GM08714 (cell line): Measurements from ENCODE around the gene BRSK2.

Source experiments
- H3K4me3 ChIP-seq: fragments of 200-500 bp; sonication (Bioruptor generic); 2 replicates; pipeline ENCODE4 v1.5.1; 2014; ENCODE audit warnings: mild to moderate bottlenecking, low read length, inconsistent platforms
- ZNF274 ChIP-seq: IDR thresholded peaks from 2 replicates; pipeline ENCODE4 v1.6.1; 2012; ENCODE audit warnings: mild to moderate bottlenecking, low read depth, low read length

The BRSK2 gene

DNA sequence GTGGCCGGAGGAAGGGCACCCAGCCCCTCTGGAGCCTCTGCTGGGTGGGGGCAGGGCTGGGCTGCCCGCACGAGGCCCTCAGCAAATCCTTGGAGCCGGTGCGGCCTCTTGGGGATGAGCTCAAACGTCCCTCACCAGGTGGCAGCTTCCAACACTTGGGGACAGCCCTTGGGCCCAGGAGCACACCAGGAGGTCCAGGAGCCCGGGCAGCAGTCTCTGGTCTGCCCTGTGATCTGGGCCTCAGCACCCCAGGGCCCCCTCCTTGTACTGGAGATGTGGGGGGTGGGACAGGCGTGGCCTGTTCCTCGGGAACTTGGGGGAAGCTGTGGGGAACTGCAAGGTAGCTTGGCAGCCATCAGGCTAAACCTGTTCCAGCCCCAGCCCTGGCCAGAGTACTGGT is 56.9 kb downstream of the BRSK2 start:
- no peak overlapping the region for H3K4me3 ChIP-seq

GRCh38 chr11:1447845-1448825 is 58.4 kb downstream of the BRSK2 start:
- H3K4me3 ChIP-seq = no peak overlapping the region
- no peak for TF ChIP-seq ZNF274

More for the DNA sequence above, 56.9 kb downstream of the BRSK2 start:
- TF ChIP-seq ZNF274 = no peak

- no peak for TF ChIP-seq ZNF274
These were observed 59.1 kb downstream of the BRSK2 start for GRCh38 chr11:1448882-1449281.

DNA sequence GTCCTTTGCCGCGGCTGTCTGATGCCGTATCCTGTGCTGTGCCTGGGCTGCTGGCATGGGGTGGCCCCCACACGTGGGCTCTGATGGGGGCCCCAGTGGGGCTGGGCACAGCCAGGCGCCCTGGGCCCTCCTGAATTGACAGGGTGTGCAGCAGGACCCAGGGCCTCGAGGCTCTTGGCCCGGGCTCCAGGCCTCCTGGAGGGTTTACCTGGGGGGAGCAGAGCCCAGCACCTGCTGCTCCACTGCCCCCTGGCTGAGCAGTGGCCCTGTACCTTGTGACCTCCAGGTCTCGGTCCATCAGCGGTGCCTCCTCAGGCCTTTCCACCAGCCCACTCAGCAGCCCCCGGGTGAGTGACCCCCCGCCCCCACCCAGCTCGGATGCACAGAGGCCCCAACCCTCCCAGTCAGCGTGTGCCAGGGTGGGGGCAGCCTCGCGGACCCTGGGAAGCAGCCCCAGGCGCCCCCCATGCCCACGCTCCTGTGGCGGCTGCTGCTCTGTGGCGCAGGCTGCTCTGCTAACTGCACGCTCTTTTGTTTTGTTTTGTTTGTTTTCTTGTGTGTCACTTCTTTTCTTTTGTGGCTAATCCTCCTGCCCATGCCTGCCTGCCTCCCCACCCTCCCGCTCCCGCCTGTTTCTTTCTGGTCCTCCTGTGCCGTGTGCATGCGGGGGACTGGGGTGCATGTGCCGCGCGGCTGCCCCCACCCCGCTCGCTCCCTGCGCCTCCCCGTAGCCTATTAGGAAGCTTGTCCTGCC is 59.9 kb downstream of the BRSK2 start:
- TF ChIP-seq ZNF274 = no peak
- H3K4me3 ChIP-seq = no peak overlapping the region

More at GRCh38 chr11:1448882-1449281, 59.1 kb downstream of the BRSK2 start:
- H3K4me3 ChIP-seq = no peak overlapping the region

DNA sequence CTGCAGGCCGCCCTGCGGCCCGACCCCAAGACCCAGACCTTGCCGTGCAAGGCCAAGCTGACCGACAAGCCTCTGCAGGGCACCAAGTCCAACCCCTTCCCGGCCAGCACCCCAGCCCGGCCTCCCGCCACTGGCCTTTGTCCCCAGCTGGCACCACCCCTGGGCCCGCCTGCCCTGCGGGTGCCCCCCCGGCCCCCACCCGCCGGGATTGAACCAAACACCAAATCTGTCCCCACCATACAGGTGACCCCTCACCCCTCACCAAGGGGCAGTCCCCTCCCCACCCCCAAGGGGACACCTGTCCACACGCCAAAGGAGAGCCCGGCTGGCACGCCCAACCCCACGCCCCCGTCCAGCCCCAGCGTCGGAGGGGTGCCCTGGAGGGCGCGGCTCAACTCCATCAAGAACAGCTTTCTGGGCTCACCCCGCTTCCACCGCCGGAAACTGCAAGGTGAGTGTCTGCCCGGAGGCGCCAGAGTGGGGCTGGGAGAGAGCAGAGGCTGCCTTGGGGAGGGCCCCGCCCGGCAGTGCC is 60.7 kb downstream of the BRSK2 start:
- no peak for TF ChIP-seq ZNF274
- H3K4me3 ChIP-seq = no peak overlapping the region

DNA sequence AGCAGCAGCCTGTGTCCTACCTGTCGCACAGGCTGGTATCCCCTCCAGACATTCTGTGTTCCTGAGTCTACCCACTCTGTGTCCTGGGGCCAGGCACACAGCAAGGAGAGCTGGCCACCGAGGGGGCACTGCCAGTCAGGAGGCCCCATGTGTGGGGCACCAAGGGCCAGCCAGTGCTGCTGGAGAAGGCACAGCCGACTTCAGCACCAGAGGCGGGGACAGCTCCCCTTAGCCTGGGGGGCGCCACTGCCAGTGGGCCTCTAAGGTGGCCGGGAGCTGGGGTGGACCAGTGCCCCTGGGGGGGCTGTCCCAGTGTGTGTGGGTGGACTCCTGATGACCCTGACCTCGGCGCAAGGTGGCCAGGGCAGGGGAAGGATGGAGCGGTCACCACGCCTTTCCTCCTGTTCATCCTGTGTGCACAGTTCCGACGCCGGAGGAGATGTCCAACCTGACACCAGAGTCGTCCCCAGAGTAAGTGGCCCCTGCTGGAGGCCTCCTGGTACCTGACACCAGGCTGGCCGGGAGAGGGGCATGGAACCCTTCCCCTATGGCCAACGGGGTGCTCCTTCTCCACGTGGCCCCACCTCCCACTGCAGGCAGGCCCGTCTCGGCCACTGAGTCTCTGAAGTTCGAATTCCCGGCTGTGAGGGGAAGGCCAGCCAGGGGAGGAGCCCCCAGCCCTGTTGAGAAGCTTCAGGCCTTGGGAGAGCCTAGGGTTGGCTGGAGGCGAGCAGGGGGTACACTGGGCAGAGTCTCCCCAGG is 61.4 kb downstream of the BRSK2 start:
- no peak overlapping the region for H3K4me3 ChIP-seq
- TF ChIP-seq ZNF274 = no peak

- no peak overlapping the region for H3K4me3 ChIP-seq
- no peak for TF ChIP-seq ZNF274
These were observed 62.2 kb downstream of the BRSK2 start for GRCh38 chr11:1451781-1452470.

DNA sequence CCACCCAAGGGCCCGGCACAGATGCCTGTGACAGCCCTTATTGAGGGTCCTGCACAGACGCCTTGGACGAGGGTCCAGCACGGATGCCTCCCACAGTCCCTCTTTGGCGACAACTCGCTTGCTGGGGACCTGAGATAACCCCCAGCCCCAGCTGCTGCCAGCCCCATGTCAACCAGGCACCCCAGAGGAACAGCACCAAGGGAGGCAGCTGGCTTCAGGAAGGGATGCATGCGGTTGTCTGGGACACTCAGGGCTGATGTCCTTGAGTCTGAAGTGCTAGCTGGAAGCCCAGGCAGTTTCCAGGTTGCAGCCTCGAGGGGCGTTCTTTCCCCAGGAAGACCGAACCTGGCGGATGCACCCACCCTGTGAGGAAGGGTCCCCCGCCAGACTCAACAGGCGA is 63.0 kb downstream of the BRSK2 start:
- no peak for TF ChIP-seq ZNF274
- no peak overlapping the region for H3K4me3 ChIP-seq

DNA sequence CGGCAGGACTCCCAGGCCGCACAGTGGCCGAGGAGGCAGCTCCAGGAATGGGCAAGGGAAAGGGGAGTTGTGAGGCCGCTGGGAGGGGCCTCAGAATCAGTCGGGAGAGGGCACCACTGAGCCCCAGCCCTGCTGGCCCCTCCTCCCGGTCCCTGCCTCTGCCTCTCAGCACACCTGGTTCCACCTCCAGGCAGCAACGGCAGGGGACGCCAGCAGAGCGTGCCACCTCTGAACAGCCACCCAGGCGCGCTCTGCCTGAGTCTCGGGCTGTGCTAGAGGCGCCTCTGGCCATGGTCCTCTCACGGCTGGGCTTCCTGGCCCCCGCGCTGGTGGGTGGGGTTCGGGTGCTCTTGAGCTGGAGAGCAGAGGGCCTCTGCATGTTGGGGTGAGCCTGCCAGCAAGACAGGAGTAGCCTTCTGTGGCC is 63.9 kb downstream of the BRSK2 start:
- H3K4me3 ChIP-seq = no peak overlapping the region
- no peak for TF ChIP-seq ZNF274

GRCh38 chr11:1454576-1454975 is 64.8 kb downstream of the BRSK2 start:
- H3K4me3 ChIP-seq = no peak overlapping the region
- TF ChIP-seq ZNF274 = no peak

GRCh38 chr11:1455032-1455762 is 65.5 kb downstream of the BRSK2 start:
- H3K4me3 ChIP-seq = no peak overlapping the region
- TF ChIP-seq ZNF274 = no peak

- no peak for TF ChIP-seq ZNF274
- no peak overlapping the region for H3K4me3 ChIP-seq
These were observed 66.0 kb downstream of the BRSK2 start for GRCh38 chr11:1455763-1456060.

- H3K4me3 ChIP-seq = no peak overlapping the region
- no peak for TF ChIP-seq ZNF274
These were observed 66.4 kb downstream of the BRSK2 start for GRCh38 chr11:1456176-1456575.
